ENCODE data around the gene TMEM100. TPM values are rescaled to one million over a fixed set of nuclear protein-coding genes. Genes with fewer than 3 reads are reported as not detected.

TMEM100 gene
- total RNA-seq, 1 experiment from 2014 or later, result not detected

DNA sequence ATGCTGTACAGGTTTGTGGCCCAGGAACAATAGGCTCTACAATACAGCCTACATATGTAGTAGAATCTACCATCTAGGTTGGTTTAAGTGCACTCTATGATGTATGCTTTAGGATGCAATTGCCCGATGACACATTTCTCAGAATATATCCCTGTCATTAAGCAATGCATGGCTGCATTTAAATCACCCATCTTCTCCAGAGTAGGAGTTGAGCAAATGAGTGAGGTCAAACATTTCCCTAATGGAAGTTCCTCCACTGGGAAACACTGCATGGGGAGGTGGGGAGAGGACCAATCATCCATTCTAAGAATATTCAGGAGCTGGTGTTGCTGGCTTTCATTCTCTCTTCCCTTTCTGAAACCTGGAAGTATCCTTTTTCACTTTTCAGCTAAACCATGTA lies 26.2 kb upstream of the TMEM100 start:
- in situ Hi-C loops (cut with HindIII; ENCODE audit: low pct_unique_long_range_greater_than_20kb, low sequenced_read_pairs), result no loop called here
- no peak for DNase-seq (ENCODE audit: low read depth)

DNA sequence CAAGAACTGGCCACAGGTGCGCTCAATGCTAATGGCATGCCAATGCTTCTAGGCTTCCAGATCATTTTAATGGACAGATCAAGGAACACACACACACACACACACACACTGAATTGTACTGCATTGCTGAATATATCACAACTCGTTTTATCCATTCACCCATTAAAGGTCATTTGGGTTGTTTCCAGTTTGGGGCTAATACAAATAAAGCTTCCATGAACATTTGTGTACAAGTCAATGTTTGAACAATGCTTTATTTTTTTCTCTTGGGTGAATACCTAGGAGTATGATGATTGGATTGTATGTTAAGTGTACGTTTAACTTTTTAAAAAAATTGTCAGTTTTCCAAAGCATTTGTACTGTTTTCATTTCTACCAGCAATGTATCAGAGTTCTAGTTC lies 24.5 kb upstream of the TMEM100 start:
- in situ Hi-C loops (cut with HindIII; ENCODE audit: low pct_unique_long_range_greater_than_20kb, low sequenced_read_pairs), result no loop called here
- DNase-seq (ENCODE audit: low read depth), result no peak

- in situ Hi-C loops (cut with HindIII; ENCODE audit: low pct_unique_long_range_greater_than_20kb, low sequenced_read_pairs), result no loop called here
- no peak for DNase-seq (ENCODE audit: low read depth)
Measured at GRCh38 chr17:55746466-55746865, 23.8 kb upstream of the TMEM100 start.

- DNase-seq (ENCODE audit: low read depth), result no peak
- in situ Hi-C loops (cut with HindIII; ENCODE audit: low pct_unique_long_range_greater_than_20kb, low sequenced_read_pairs), result no loop called here
Measured at GRCh38 chr17:55745258-55745657, 22.6 kb upstream of the TMEM100 start.

- DNase-seq (ENCODE audit: low read depth), result peak; percentile 51
- in situ Hi-C loops (cut with HindIII; ENCODE audit: low pct_unique_long_range_greater_than_20kb, low sequenced_read_pairs), result no loop called here
Measured at GRCh38 chr17:55743103-55743679, 20.5 kb upstream of the TMEM100 start.

DNA sequence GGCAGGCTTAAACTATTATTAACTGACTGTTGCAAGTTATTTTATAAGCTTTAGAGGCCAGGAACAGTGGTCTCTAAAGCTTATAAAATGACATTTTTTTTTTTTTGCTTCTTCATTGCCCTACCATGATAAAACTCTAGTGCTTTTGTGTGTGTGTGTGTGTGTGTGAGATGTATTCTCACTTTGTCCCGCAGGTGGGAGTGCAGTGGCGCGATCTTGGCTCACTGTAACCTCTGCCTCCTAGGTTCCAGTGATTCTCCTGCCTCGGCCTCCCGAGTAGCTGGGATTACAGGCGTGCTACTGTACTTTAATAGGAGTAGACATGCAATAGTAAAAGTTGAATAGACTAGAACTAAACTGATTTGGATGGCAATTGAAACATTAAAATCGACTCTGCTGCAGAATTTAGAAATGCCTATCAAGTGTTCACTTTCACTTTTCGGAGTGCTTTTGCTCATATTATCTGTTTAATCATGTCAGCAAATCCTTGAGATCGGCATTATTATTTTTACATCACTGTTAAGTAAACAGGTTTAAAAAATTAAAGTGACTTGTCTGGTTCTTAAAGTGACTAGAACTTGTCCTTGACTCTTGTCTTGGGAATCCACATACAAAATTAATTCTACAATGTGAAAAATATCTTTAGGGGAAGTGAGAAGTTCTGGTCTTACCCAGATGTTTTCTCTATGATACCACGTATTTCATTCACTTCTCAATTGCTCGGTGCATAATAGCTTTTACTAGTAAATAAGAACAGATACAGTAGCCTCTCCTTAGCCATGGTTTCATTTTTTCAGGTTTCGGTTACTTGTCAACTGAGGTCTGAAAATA lies 19.8 kb upstream of the TMEM100 start:
- DNase-seq (ENCODE audit: low read depth), result no peak
- in situ Hi-C loops (cut with HindIII; ENCODE audit: low pct_unique_long_range_greater_than_20kb, low sequenced_read_pairs), result no loop called here

- in situ Hi-C loops (cut with HindIII; ENCODE audit: low pct_unique_long_range_greater_than_20kb, low sequenced_read_pairs), result no loop called here
- DNase-seq (ENCODE audit: low read depth), result no peak
Measured at GRCh38 chr17:55741356-55741700, 18.7 kb upstream of the TMEM100 start.

GRCh38 chr17:55740511-55741355 lies 18.1 kb upstream of the TMEM100 start:
- in situ Hi-C loops (cut with HindIII; ENCODE audit: low pct_unique_long_range_greater_than_20kb, low sequenced_read_pairs), result no loop called here
- no peak for DNase-seq (ENCODE audit: low read depth)

DNA sequence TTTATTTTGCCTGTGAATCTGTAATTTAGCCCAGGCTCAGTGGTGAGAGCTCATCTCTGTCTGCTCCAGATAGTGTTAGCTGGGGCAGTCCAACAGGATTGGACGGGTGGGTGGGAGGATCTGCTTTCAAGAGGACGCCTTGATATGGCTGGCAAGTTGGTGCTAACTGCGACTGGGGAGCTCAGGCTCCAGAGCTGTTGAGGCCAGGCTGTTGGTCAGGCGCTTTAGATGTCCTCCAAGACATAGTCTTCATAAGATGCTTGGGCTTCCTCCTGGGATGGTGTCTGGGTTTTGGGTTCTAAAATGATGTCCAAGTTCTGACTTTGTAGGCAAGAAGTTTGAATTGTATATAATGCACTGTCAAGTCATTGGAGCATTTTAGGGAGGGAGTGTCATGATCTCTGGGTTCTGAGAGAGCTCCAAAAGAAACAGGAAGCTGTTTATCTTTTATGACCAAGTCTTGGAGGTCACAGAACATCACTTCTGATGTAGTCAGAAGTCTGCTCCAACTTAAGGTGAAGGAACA lies 15.4 kb upstream of the TMEM100 start:
- no peak for DNase-seq (ENCODE audit: low read depth)
- in situ Hi-C loops (cut with HindIII; ENCODE audit: low pct_unique_long_range_greater_than_20kb, low sequenced_read_pairs), result no loop called here

DNA sequence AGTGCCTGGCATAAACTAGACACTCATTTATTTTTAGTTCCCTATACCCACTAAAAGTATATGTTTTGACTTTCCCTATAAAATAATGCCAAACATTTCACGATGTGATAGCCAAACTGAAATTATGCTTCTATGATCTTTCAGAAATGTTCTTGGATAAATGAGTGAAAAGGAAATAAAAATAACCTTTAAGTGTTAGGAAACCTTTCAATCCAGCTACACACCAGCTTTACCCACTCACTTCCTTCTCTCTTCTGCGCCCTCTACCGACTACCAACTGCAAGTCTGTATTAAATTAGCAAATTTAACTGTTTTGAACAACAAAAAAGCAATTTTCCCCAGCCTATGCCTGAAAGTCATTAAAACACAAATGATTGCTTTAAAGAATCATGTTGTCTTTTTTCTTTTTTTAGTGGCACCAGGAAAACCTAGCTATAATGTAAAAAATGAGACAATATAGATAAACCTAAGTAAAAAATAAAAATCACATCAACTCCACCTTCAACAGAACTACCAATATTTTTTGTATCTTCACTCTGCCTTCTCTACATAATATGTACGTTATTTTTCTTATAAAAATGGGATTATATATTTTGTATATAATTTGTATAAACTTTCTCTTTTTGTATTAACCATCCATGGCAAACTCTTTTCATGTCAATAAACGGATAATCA lies 13.2 kb upstream of the TMEM100 start:
- in situ Hi-C loops (cut with HindIII; ENCODE audit: low pct_unique_long_range_greater_than_20kb, low sequenced_read_pairs), result no loop called here
- peak; percentile 25 for DNase-seq (ENCODE audit: low read depth)

- no peak for DNase-seq (ENCODE audit: low read depth)
- in situ Hi-C loops (cut with HindIII; ENCODE audit: low pct_unique_long_range_greater_than_20kb, low sequenced_read_pairs), result no loop called here
Measured at GRCh38 chr17:55734128-55734781, 11.6 kb upstream of the TMEM100 start.

- in situ Hi-C loops (cut with HindIII; ENCODE audit: low pct_unique_long_range_greater_than_20kb, low sequenced_read_pairs), result no loop called here
- no peak for DNase-seq (ENCODE audit: low read depth)
Measured at GRCh38 chr17:55731586-55732250, 9.1 kb upstream of the TMEM100 start.

DNA sequence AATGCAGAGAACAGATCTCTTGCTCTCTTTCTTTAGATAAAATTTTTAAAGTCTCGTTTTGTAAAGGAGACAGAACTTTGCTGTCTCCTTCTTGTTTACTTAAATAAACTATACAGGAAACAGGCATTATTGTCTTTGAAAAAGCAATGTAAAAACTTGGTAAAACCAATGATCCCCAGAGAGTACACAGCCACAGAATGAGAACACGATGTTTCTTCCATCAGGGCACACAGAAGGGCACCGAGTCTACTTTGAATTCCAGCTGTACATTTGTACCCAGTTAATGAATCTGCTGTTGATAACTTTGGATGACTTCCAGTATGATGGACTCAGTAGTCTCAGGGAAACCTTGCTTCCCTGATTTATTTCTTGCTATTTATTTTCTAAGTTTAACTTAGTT lies 8.1 kb upstream of the TMEM100 start:
- DNase-seq (ENCODE audit: low read depth), result no peak
- in situ Hi-C loops (cut with HindIII; ENCODE audit: low pct_unique_long_range_greater_than_20kb, low sequenced_read_pairs), result no loop called here

DNA sequence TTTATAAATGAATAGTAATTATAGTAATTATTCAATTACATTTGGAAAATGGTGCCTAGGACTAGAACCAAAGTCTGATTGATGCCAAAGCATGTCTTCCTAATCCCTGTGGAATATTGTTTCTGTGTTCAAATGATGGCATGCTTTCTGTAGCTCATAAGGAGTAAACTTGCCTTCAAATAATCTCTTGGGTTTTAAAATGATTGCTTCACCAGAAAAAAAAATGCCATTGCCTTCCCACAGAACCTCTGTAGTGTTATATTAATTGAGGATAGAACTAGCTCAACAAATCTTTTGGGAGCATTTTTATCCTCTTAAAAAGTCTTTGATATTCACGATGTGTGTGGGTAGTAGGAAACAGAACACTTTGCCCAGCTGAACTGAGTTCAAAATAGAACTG lies 7.7 kb upstream of the TMEM100 start:
- in situ Hi-C loops (cut with HindIII; ENCODE audit: low pct_unique_long_range_greater_than_20kb, low sequenced_read_pairs), result no loop called here
- DNase-seq (ENCODE audit: low read depth), result no peak

GRCh38 chr17:55729484-55729883 lies 6.8 kb upstream of the TMEM100 start:
- no peak for DNase-seq (ENCODE audit: low read depth)
- in situ Hi-C loops (cut with HindIII; ENCODE audit: low pct_unique_long_range_greater_than_20kb, low sequenced_read_pairs), result no loop called here

DNA sequence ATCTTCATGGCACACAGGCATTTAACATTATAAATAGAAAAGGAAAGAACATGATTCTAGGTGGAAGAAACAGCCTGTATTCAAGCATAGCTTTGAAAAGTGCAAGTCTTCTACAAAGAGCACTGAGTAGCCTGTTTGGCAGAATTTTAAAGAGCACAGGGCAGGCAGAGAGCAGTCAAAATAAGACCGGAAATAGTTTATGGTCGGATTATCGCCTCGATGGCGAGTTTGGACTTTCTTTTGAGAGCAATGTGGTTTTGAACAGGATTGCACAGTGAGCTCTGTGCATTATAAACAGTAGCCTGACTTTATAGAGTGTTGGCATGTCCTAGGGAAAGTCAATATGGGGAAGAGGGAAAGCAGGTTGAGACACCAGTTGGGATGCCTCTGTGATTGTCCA lies 6.2 kb upstream of the TMEM100 start:
- DNase-seq (ENCODE audit: low read depth), result no peak
- in situ Hi-C loops (cut with HindIII; ENCODE audit: low pct_unique_long_range_greater_than_20kb, low sequenced_read_pairs), result no loop called here

DNA sequence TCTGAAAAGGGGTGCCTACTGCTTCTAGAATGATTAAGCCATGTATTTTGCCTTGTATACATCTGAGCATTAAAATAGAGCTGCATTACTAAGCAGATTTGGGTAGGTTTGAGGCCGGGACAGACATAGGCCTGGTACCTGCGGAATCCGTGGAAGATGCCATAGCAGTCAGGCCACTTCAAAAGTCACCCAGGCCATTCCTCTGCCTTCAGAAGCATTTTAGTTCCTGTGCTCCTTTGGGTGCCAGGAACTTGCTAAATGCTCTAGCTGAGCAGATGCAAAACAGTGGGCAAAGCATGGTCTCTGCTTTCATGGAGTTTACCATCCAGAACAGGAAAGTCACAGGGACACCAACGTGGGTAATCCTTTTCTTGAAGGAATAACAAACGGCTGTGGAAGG lies 5.7 kb upstream of the TMEM100 start:
- in situ Hi-C loops (cut with HindIII; ENCODE audit: low pct_unique_long_range_greater_than_20kb, low sequenced_read_pairs), result no loop called here
- DNase-seq (ENCODE audit: low read depth), result no peak

GRCh38 chr17:55727920-55728319 lies 5.3 kb upstream of the TMEM100 start:
- no peak for DNase-seq (ENCODE audit: low read depth)
- in situ Hi-C loops (cut with HindIII; ENCODE audit: low pct_unique_long_range_greater_than_20kb, low sequenced_read_pairs), result no loop called here
